GM23248 (cell line): ENCODE results near the gene PCSK5.

ENCODE experiments used
- EZH2 ChIP-seq: fragments of 200-600 bp; sonication (generic); IDR thresholded peaks from 2 replicates; pipeline ENCODE4 v1.6.1; 2018; ENCODE audit warnings: antibody characterized with exemption, mild to moderate bottlenecking; ENCODE audit not compliant: insufficient read depth, poor library complexity, severe bottlenecking
- EZH2phosphoT487 ChIP-seq: fragments of 200-600 bp; sonication (generic); IDR thresholded peaks from 2 replicates; pipeline ENCODE4 v1.6.1; 2018; ENCODE audit warnings: antibody characterized with exemption, moderate library complexity, mild to moderate bottlenecking, low read depth; ENCODE audit not compliant: insufficient read depth

DNA sequence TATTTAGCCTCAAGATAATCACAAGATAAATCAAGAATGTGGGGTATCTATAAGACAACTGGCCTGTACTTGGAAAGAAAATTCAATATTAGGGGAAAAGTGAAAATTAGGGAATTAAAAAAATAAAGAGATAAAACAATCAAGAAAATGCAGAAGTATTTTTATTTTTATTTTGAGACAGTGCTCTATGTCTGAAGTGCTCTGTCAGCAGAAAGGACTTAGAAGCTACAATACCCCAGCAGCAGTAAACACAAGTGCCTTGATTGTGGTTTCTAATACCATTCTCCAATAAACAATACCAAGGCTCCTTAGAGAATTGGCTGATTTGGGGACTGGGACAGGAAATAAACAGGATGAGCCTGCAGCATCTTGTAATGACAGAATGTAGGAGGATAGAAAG is 358.8 kb downstream of the PCSK5 start:
- no peak for TF ChIP-seq EZH2
- no peak for TF ChIP-seq EZH2phosphoT487
